Stimulated activated CD8-positive, alpha-beta memory T cell treated with anti-CD3 and anti-CD28 coated beads, Interleukin-7, amount 100 ng/mL, for 4 hours (primary cell): ENCODE measurements around the gene ZNF670.
"Not testable (repeated sequence)": the region's sequence is repeated elsewhere in the genome, so short reads cannot be mapped to it uniquely, and the experiment has no call there.

Experiments
- DNase-seq, 2 donors: peaks; one replicate each; pipeline ENCODE4 v3.0.0-alpha.2; 2020; ENCODE audit warnings: low read depth in 2 of 2

ZNF670 gene

GRCh38 chr1:247078258-247079140, at the start of gene ZNF670:
Gene ZNF670, minus strand, starts transcription at chr1:247078811. Its CDS starts 215 bp downstream, at chr1:247078596.
- peak; percentile 74 to 79 for DNase-seq

- DNase-seq, result not testable (repeated sequence)
Observed at GRCh38 chr1:247127519-247128282, 49.1 kb upstream of the ZNF670 start.

GRCh38 chr1:247126601-247127000, 48.0 kb upstream of the ZNF670 start:
- DNase-seq, result not testable (repeated sequence)

GRCh38 chr1:247126166-247126565, 47.6 kb upstream of the ZNF670 start:
- not testable (repeated sequence) for DNase-seq

- no peak for DNase-seq
Observed at GRCh38 chr1:247121382-247121781, 42.8 kb upstream of the ZNF670 start.

- not testable (repeated sequence) for DNase-seq
Observed at GRCh38 chr1:247120408-247120668, 41.7 kb upstream of the ZNF670 start.

- no peak for DNase-seq
Observed at GRCh38 chr1:247119600-247120407, 41.2 kb upstream of the ZNF670 start.

- DNase-seq, result peak in 1 of 2 donors; percentile 5
Observed at GRCh38 chr1:247118946-247119446, 40.4 kb upstream of the ZNF670 start.

- no peak for DNase-seq
Observed at GRCh38 chr1:247115545-247115944, 36.9 kb upstream of the ZNF670 start.

- DNase-seq, result no peak
Observed at GRCh38 chr1:247115141-247115510, 36.5 kb upstream of the ZNF670 start.

GRCh38 chr1:247114351-247115140, 35.9 kb upstream of the ZNF670 start:
- no peak for DNase-seq

- no peak for DNase-seq
Observed at GRCh38 chr1:247113733-247114271, 35.2 kb upstream of the ZNF670 start.

GRCh38 chr1:247113094-247113497, 34.5 kb upstream of the ZNF670 start:
- no peak for DNase-seq

GRCh38 chr1:247112479-247112781, 33.8 kb upstream of the ZNF670 start:
- no peak for DNase-seq

- DNase-seq, result no peak
Observed at GRCh38 chr1:247111700-247112478, 33.3 kb upstream of the ZNF670 start.

- no peak for DNase-seq
Observed at GRCh38 chr1:247111259-247111699, 32.7 kb upstream of the ZNF670 start.

GRCh38 chr1:247110627-247111258, 32.1 kb upstream of the ZNF670 start:
- DNase-seq, result peak in 1 of 2 donors; percentile 38

- DNase-seq, result no peak
Observed at GRCh38 chr1:247107694-247108093, 29.1 kb upstream of the ZNF670 start.

GRCh38 chr1:247105966-247106365, 27.4 kb upstream of the ZNF670 start:
- no peak for DNase-seq

GRCh38 chr1:247104965-247105364, 26.4 kb upstream of the ZNF670 start:
- no peak for DNase-seq
